Measurements from ENCODE around the gene EGR2. TPM values are rescaled to one million over a fixed set of nuclear protein-coding genes. Genes with fewer than 3 reads are reported as not detected.

EGR2 gene
- total and polyA plus RNA-seq, 2 donors (not counting 3 experiments of a cell fraction or from before 2014, with no cell fraction given) = 0.46 to 0.47 TPM

- ChIA-PET CTCF (interaction anchor here (1.0 kb wide), 1 partner anchor 9 kb away, joined by 3 read pairs; no protein-coding TSS in a partner anchor), POLR2A (interaction anchor here (0.9 kb wide), 1 partner anchor 55 kb away, joined by 4 read pairs; no protein-coding TSS in a partner anchor)
- H3K9me3 ChIP-seq (replicated peaks; ENCODE audit: control insufficient read depth, insufficient read depth, low read length) = no peaks in the 10 kb centered on the region
- no peak overlapping the region for H3K4me2 ChIP-seq (ENCODE audit: insufficient read depth, low read length)
- dilution Hi-C loops (cut with MboI; ENCODE audit: extremely low pct_ligation_motif_present, low sequenced_read_pairs) = no loop called here
- DNase-seq (ENCODE audit: low read depth, low spot score) (no peak), FAIRE-seq (no peak)
- H3K4me1 ChIP-seq (ENCODE audit: control insufficient read depth, extremely low read depth, insufficient read depth, low read length) = peaks cover 17% of the 10 kb centered on the region
- no peaks in the 10 kb centered on the region for H3K36me3 ChIP-seq (ENCODE audit: control insufficient read depth in 2 of 2, extremely low read depth in 1 of 2, insufficient read depth in 2 of 2, low read length in 2 of 2)
- no peaks in the 10 kb centered on the region for H4K20me1 ChIP-seq (replicated peaks; ENCODE audit: control insufficient read depth, extremely low read depth, insufficient read depth, low read length)
- H3K79me2 ChIP-seq (ENCODE audit: control insufficient read depth, insufficient read depth, low read length) = no peaks in the 10 kb centered on the region
- intact Hi-C loops (cut with micrococcal nuclease) = no loop called here
- H3K27me3 ChIP-seq (ENCODE audit: control insufficient read depth in 2 of 2, insufficient read depth in 2 of 2, low read length in 2 of 2) = no peaks in the 10 kb centered on the region
- no peak overlapping the region for H2AFZ ChIP-seq (ENCODE audit: low read depth, low read length)
- no peak overlapping the region for H3K27ac ChIP-seq (ENCODE audit: insufficient read depth, low read depth, low read length)
- H3K9me1 ChIP-seq (replicated peaks; ENCODE audit: control insufficient read depth, extremely low read depth, insufficient read depth, low read length) = no peaks in the 10 kb centered on the region
- no peak for TF ChIP-seq POLR2AphosphoS5 (IDR thresholded peaks at IDR 0.05; ENCODE audit: insufficient read depth, low read depth, low read length)
- no peak for TF ChIP-seq POLR2A (IDR thresholded peaks at IDR 0.05; ENCODE audit: low read depth, low read length)
- no peak for TF ChIP-seq CTCF (IDR thresholded peaks at IDR 0.05; ENCODE audit: extremely low read depth in 1 of 2, insufficient read depth in 1 of 2, low read depth in 1 of 2, low read length in 2 of 2)
- TF ChIP-seq MYC (IDR thresholded peaks at IDR 0.05; ENCODE audit: low read depth, low read length) = no peak
- TF ChIP-seq JUN (IDR thresholded peaks at IDR 0.05; ENCODE audit: borderline replicate concordance, insufficient read depth, insufficient read length, low read depth) = no peak
- no peak overlapping the region for H3K4me3 ChIP-seq (replicated peaks in 1 of 3; ENCODE audit: insufficient read depth in 1 of 3, low read depth in 1 of 3, low read length in 3 of 3)
- BruUV-seq (replicated peaks) = no TSS peak
- H3K9ac ChIP-seq (replicated peaks; ENCODE audit: extremely low read depth, insufficient read depth, low read length) = no peak overlapping the region
Measured at GRCh38 chr10:62763155-62763554, 53.0 kb downstream of the EGR2 start.

Other genes starting within 250 kb of the EGR2 start
- 14.1 and 14.5 TPM in 2 replicates for gene ADO, start 11.6 kb downstream of the EGR2 start, total RNA-seq
- gene ADO, start 11.6 kb downstream of the EGR2 start, polyA plus RNA-seq = 6.5 and 8.2 TPM in 2 replicates